ENCODE results near the gene LRRC18. TPM values are rescaled to one million over a fixed set of nuclear protein-coding genes. Genes with fewer than 3 reads are reported as not detected.
A peak's percentile ranks its signal among the peaks of the same experiment; 100 is the strongest.

The LRRC18 gene
- total RNA-seq, 4 donors from 2014 or later, result not detected

DNA sequence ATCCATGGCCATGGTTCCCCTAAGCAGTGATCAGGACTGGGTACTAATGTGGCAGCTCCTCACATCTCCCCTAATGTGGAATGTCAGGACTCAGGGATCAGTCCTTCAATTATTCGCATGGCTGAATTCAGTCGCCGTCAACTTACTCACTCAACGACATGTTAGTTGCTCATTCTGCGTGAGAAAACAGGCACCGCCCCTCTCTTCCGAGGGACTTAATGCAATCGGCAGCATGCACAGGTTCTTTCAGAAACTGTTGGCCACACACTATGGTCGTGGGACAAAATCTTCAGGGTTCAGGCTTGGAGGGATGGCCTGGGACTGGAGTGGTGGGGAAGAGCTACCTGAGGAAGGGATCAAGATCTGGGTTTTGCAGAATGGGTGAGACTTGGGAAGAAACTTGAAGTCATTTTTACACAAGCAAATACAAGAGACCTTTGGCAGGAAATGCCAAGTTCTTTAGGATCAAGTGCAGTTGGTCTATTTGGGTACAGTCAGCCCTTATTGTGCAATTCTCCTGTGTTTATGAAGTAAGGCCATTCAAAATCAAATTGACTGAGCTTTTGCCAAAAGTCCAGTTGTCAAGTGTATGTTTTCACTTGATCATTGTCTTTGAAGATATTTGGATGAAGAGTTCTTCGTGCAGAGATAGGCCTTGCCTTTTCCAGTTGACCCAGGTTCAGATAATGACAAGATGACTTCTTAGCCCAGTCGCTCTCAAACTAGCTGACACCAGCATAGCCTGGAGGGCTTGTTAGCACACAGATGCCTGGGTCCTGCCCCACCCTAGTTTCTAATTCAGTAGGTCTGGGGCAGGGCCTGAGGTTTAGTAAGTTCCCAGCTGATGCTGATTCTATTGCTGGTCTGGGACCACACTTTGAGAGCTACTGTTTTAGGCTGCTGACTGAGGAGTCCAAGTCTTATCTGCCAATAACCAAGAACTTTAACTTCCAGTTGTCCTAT lies 48.5 kb downstream of the LRRC18 start:
- TF ChIP-seq, protein P1, sequence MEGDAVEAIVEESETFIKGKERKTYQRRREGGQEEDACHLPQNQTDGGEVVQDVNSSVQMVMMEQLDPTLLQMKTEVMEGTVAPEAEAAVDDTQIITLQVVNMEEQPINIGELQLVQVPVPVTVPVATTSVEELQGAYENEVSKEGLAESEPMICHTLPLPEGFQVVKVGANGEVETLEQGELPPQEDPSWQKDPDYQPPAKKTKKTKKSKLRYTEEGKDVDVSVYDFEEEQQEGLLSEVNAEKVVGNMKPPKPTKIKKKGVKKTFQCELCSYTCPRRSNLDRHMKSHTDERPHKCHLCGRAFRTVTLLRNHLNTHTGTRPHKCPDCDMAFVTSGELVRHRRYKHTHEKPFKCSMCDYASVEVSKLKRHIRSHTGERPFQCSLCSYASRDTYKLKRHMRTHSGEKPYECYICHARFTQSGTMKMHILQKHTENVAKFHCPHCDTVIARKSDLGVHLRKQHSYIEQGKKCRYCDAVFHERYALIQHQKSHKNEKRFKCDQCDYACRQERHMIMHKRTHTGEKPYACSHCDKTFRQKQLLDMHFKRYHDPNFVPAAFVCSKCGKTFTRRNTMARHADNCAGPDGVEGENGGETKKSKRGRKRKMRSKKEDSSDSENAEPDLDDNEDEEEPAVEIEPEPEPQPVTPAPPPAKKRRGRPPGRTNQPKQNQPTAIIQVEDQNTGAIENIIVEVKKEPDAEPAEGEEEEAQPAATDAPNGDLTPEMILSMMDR (IDR thresholded peaks at IDR 0.05), result no peak
- H3K9me3 ChIP-seq, result no peaks in the 10 kb centered on the region
- ATAC-seq, result peak; percentile 16
- peaks cover 0 to 6% (median 0%) of the 10 kb centered on the region in 3 donors for H3K4me1 ChIP-seq
- no peaks in the 10 kb centered on the region for H3K36me3 ChIP-seq
- no peak overlapping the region for H3K27ac ChIP-seq
- H3K27me3 ChIP-seq, result no peaks in the 10 kb centered on the region
- H3K4me3 ChIP-seq, result no peak overlapping the region
- WGBS, 2 donors (ENCODE audit: low coverage in 1 of 2), result 83 to 88% methylated on average over 3 to 10 of the region's 11 CpGs

DNA sequence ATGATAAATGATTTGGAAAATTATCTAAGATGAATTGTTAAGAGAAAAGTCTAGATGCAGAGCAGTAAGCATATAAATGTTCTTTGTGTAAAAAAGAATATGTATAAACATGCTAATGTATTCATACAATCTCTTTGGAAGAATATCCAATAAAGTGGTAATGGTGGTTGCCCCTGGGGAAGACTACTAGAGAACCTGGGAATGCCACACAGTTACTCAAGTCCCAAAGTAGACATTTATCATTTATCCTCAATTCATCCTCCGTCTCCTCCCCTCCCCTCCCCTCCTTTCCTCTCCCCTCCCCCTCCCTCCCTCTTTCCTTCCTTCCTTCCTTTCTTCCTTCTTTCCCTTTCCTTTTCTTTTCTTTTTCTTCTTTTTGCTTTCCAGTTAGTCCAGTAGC lies 51.7 kb downstream of the LRRC18 start:
- Histone ChIP-seq H3K36me3 (no peaks in the 10 kb centered on the region), H3K4me1 (no peaks in the 10 kb centered on the region), H3K4me3 (no peak overlapping the region), H3K27me3 (peaks cover 2% of the 10 kb centered on the region), H3K27ac (no peak overlapping the region), H3K9me3 (no peaks in the 10 kb centered on the region)
- TF ChIP-seq POLR2AphosphoS5 (IDR thresholded peaks at IDR 0.05), result no peak
- TF ChIP-seq POLR2A (IDR thresholded peaks at IDR 0.05), result no peak
- no peak for TF ChIP-seq EP300 (IDR thresholded peaks at IDR 0.05)
- TF ChIP-seq, protein P1 (IDR thresholded peaks at IDR 0.05), result no peak
- 40 to 75% methylated on average over 1 of the region's 1 CpG for WGBS, 2 donors (ENCODE audit: low coverage in 1 of 2)
- ATAC-seq, result no peak

DNA sequence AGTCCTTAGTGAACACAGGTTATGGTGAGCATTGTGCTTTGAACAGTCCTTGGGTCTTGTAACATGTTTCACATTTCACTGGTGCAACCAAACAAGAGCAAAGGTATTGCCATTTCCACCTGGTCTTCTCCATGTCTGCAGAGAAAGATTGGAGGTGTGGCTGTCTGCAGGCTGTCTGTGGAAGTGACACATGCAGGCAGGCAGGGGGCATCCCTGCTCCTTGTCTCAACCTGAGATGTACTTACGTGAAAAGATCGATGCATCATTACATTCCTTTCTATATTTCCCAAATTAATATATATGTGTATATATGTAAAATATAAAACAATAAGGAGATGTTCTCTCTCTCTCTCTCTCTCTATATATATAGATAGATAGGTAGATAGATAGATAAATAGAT lies 54.3 kb downstream of the LRRC18 start:
- no peaks in the 10 kb centered on the region for H3K36me3 ChIP-seq
- 33 to 36% methylated on average over 2 of the region's 2 CpGs for WGBS, 2 donors (ENCODE audit: low coverage in 1 of 2)
- H3K27ac ChIP-seq, result no peak overlapping the region
- TF ChIP-seq, protein P1 (IDR thresholded peaks at IDR 0.05), result peak in 2 of 4 experiments; percentile 16 to 31
- TF ChIP-seq POLR2A (IDR thresholded peaks at IDR 0.05), result no peak
- no peak for ATAC-seq
- no peak overlapping the region for H3K4me3 ChIP-seq
- H3K27me3 ChIP-seq, result peaks cover 9% of the 10 kb centered on the region
- H3K4me1 ChIP-seq, result no peaks in the 10 kb centered on the region
- no peaks in the 10 kb centered on the region for H3K9me3 ChIP-seq

DNA sequence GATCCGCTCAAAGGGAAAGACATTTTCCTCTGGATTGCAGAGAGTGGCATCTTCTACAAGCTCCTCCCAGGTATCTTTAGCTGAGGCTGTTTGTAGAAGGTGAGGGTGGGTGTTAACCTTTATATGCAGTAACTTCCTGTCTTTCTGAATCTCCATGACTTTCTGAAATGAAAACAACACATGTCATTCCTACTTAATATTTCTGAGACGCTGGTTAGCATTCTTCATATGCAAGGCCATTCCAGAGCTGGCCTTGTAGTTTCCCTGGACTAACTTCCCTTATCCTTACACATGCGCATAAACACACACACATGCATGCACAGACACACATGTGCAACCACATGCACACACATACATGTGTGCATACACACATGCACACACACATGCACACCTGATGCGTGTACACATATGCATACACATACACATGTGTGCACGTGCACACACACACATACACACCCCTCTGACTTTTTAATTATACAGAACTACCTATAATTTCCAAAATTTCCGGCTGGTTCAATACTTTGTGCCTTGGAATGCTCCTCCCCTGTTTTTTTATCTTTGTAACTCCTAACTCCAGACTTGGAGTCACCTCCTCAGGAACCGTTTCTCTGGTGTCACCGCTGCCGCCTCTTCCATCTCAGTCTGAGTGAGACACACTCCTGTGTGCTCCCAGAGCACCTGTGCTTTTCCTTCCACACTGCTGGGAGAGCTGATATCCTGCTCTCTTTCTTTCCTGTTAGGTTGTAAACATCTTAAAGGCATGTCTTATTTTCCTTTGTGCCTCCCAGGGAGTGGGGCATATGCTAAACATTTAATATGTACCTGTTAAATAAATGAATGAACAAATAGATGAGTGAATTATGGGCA lies 55.2 kb downstream of the LRRC18 start:
- TF ChIP-seq, protein P1 (IDR thresholded peaks at IDR 0.05), result no peak
- TF ChIP-seq EP300 (IDR thresholded peaks at IDR 0.05) (no peak), POLR2A (IDR thresholded peaks at IDR 0.05) (no peak), POLR2AphosphoS5 (IDR thresholded peaks at IDR 0.05) (no peak)
- H3K4me3 ChIP-seq, result no peak overlapping the region
- H3K4me1 ChIP-seq, result no peaks in the 10 kb centered on the region
- H3K36me3 ChIP-seq, result no peaks in the 10 kb centered on the region
- H3K27me3 ChIP-seq, result peaks cover 17% of the 10 kb centered on the region
- 75 to 78% methylated on average over 6 to 9 of the region's 9 CpGs for WGBS, 2 donors (ENCODE audit: low coverage in 1 of 2)
- H3K9me3 ChIP-seq, result no peaks in the 10 kb centered on the region
- no peak overlapping the region for H3K27ac ChIP-seq
- no peak for ATAC-seq

Data from gastroesophageal sphincter (tissue), 4 donors.